HCT116 (cell line): Measurements from ENCODE around the gene NUMB. TPM values are rescaled to one million over a fixed set of nuclear protein-coding genes. Genes with fewer than 3 reads are reported as not detected.

Source experiments
- ATAC-seq: fragments of 200-7000 bp; cut with Tn5 transposase; 2 replicates; pipeline ENCODE4 v1.9.1; 2020; ENCODE audit warnings: mild to moderate bottlenecking, moderate library complexity
- BruUV-seq: library from RNA; stranded (reverse); fragments of 400-500 nt; replicated peaks from 2 replicates; lab custom pipeline; 2021; lab: Mats Ljungman, UMichigan
- CTCF ChIA-PET: fragments of 300-600 bp; sonication (Branson Sonifier 250); formaldehyde crosslinking; loops from one replicate; lab custom pipeline; 2021; ENCODE audit warnings: antibody characterized with exemption; lab: Charles Lee
- POLR2A ChIA-PET: fragments of 300-600, 350-600 bp; sonication (Branson Sonifier 250); formaldehyde crosslinking; loops from one replicate; lab custom pipeline; 2021; ENCODE audit warnings: antibody characterized with exemption; lab: Charles Lee
- RAD21 ChIA-PET, 2 experiments: fragments of 300-600 bp; sonication (Branson Sonifier 250); formaldehyde crosslinking; loops; one replicate each; lab custom pipeline; 2023; ENCODE audit warnings: low total read pairs in 2 of 2; ENCODE audit not compliant: uncharacterized antibody in 2 of 2, unreplicated experiment in 2 of 2, low non-redundant PET in 1 of 2; lab: Charles Lee
- DNase-seq: peaks from one replicate; pipeline ENCODE4 v3.0.0-alpha.2; 2010; ENCODE audit warnings: low read depth, low spot score
- H2AFZ ChIP-seq: fragments of 200-600 bp; shearing (Covaris generic), sonication (generic); 2 replicates; pipeline ENCODE4 v1.6.1; 2017; ENCODE audit warnings: low read depth, mixed run types, mixed read lengths, antibody characterized with exemption, low read length; ENCODE audit not compliant: poor library complexity, severe bottlenecking
- H3K27ac ChIP-seq: 2 replicates; pipeline ENCODE4 v1.5.1; 2012; ENCODE audit warnings: low read depth, low read length
- H3K27me3 ChIP-seq: fragments of 200-600 bp; sonication (generic); 2 replicates; pipeline ENCODE4 v1.6.1; 2016; ENCODE audit warnings: mixed run types, low read length, mixed read lengths; ENCODE audit not compliant: insufficient read depth
- H3K36me3 ChIP-seq, 2 experiments: fragments of 200-500 bp in 1 of 2; fragments of 200-600 bp in 1 of 2; sonication (Bioruptor generic) in 1 of 2; sonication (generic) in 1 of 2; 2 replicates each; pipeline versions ENCODE4 v1.5.1 to v1.6.1; 2014 to 2016; ENCODE audit warnings: low read length in 2 of 2, inconsistent platforms in 1 of 2, mixed read lengths in 1 of 2, mixed run types in 1 of 2; ENCODE audit not compliant: insufficient read depth in 2 of 2, control insufficient read depth in 1 of 2
- H3K4me1 ChIP-seq, 2 experiments: fragments of 200-600 bp in 1 of 2; sonication (generic) in 1 of 2; 2 replicates each; pipeline versions ENCODE4 v1.5.1 to v1.6.1; 2012 to 2017; ENCODE audit warnings: low read length in 2 of 2, inconsistent platforms in 1 of 2, mild to moderate bottlenecking in 1 of 2, mixed read lengths in 1 of 2, mixed run types in 1 of 2, moderate library complexity in 1 of 2; ENCODE audit not compliant: insufficient read depth in 2 of 2, control insufficient read depth in 1 of 2
- H3K4me2 ChIP-seq: fragments of 200-600 bp; sonication (generic); 2 replicates; pipeline ENCODE4 v1.6.1; 2017; ENCODE audit warnings: mixed run types, low read length, mixed read lengths
- H3K4me3 ChIP-seq, 2 experiments: fragments of 200-600 bp in 1 of 2; sonication (generic) in 1 of 2; replicated peaks in 1 of 2; 2 replicates each; pipeline ENCODE4 v1.5.1; 2011 to 2016; ENCODE audit warnings: low read length in 2 of 2, control low read depth in 1 of 2, low read depth in 1 of 2, mild to moderate bottlenecking in 1 of 2, mixed read lengths in 1 of 2, mixed run types in 1 of 2
- H3K79me2 ChIP-seq: fragments of 200-600 bp; sonication (generic); 2 replicates; pipeline ENCODE4 v1.6.1; 2017; ENCODE audit warnings: mild to moderate bottlenecking, mixed run types, low read length, moderate library complexity, mixed read lengths; ENCODE audit not compliant: insufficient read depth
- H3K9ac ChIP-seq: fragments of 200-600 bp; sonication (generic); 2 replicates; pipeline ENCODE4 v1.6.1; 2016; ENCODE audit warnings: low read length, mixed read lengths
- H3K9me2 ChIP-seq: fragments of 200-600 bp; sonication (generic), shearing (Covaris generic); 2 replicates; pipeline ENCODE4 v1.6.1; 2017; ENCODE audit warnings: mixed run types, mild to moderate bottlenecking, moderate library complexity; ENCODE audit not compliant: insufficient read depth
- H3K9me3 ChIP-seq, 2 experiments: fragments of 200-500 bp in 1 of 2; fragments of 200-600 bp in 1 of 2; sonication (Bioruptor generic) in 1 of 2; sonication (generic) in 1 of 2; 2 replicates each; pipeline ENCODE4 v1.6.1; 2014 to 2017; ENCODE audit warnings: low read length in 2 of 2, mixed read lengths in 2 of 2, inconsistent platforms in 1 of 2, low read depth in 1 of 2, mild to moderate bottlenecking in 1 of 2, mixed run types in 1 of 2, moderate library complexity in 1 of 2; ENCODE audit not compliant: control insufficient read depth in 1 of 2, insufficient read depth in 1 of 2
- H4K20me1 ChIP-seq: fragments of 200-600 bp; sonication (generic), shearing (Covaris generic); 2 replicates; pipeline ENCODE4 v1.6.1; 2017; ENCODE audit warnings: mixed run types, mild to moderate bottlenecking, moderate library complexity; ENCODE audit not compliant: insufficient read depth
- CBX3 ChIP-seq: IDR thresholded peaks from 2 replicates; pipeline ENCODE4 v1.6.1; 2012; ENCODE audit warnings: low read depth
- CEBPB ChIP-seq: IDR thresholded peaks from 2 replicates; pipeline ENCODE4 v1.6.1; 2012; ENCODE audit warnings: low read depth
- EGR1 ChIP-seq: IDR thresholded peaks from 2 replicates; pipeline ENCODE4 v1.6.1; 2012; ENCODE audit warnings: low read depth
- ELF1 ChIP-seq: IDR thresholded peaks from 2 replicates; pipeline ENCODE4 v1.6.1; 2012; ENCODE audit warnings: low read depth, borderline replicate concordance
- EZH2 ChIP-seq: fragments of 200-600 bp; sonication (generic); IDR thresholded peaks from 2 replicates; pipeline ENCODE4 v1.6.1; 2017; ENCODE audit warnings: antibody characterized with exemption, mixed run types
- EZH2phosphoT487 ChIP-seq: fragments of 200-600 bp; IDR thresholded peaks from 2 replicates; pipeline ENCODE4 v1.6.1; 2018; ENCODE audit warnings: antibody characterized with exemption, borderline replicate concordance
- FOSL1 ChIP-seq: IDR thresholded peaks from 2 replicates; pipeline ENCODE4 v1.6.1; 2012; ENCODE audit warnings: low read depth
- JUND ChIP-seq: IDR thresholded peaks from 2 replicates; pipeline ENCODE4 v1.6.1; 2012
- POLR2A ChIP-seq: IDR thresholded peaks from 2 replicates; pipeline ENCODE4 v1.7.0; 2011; ENCODE audit warnings: borderline replicate concordance; ENCODE audit not compliant: insufficient read depth, insufficient read length; ENCODE audit errors: extremely low read depth
- POLR2AphosphoS5 ChIP-seq: IDR thresholded peaks from 2 replicates; pipeline ENCODE4 v1.6.1; 2011; ENCODE audit warnings: mild to moderate bottlenecking, low read depth, low read length, moderate library complexity
- RAD21 ChIP-seq: IDR thresholded peaks from 2 replicates; pipeline ENCODE4 v1.6.1; 2012; ENCODE audit warnings: low read depth, mild to moderate bottlenecking
- SIN3A ChIP-seq: IDR thresholded peaks from 2 replicates; pipeline ENCODE4 v1.6.1; 2012; ENCODE audit warnings: low read depth
- TCF7L2 ChIP-seq: IDR thresholded peaks from 2 replicates; pipeline ENCODE4 v1.7.0; 2011; ENCODE audit warnings: borderline replicate concordance, inconsistent platforms; ENCODE audit not compliant: insufficient read depth, insufficient read length; ENCODE audit errors: extremely low read depth
- YY1 ChIP-seq: IDR thresholded peaks from 2 replicates; pipeline ENCODE4 v1.6.1; 2011; ENCODE audit warnings: low read length, low read depth, moderate library complexity, mild to moderate bottlenecking; ENCODE audit not compliant: insufficient replicate concordance; ENCODE audit errors: extremely low read depth
- ZNF274 ChIP-seq: fragments of 200-500 bp; sonication (Bioruptor generic); IDR thresholded peaks from 2 replicates; pipeline ENCODE4 v1.6.1; 2014; ENCODE audit warnings: mild to moderate bottlenecking, low read depth, low read length, inconsistent platforms
- intact Hi-C: fragments of 100-400 bp; cut with micrococcal nuclease; formaldehyde crosslinking; loops from 2 replicates; pipeline ENCODE4 v1.10.0; 2022
- total RNA-seq: library from RNA; stranded (reverse); gene quantifications from one replicate; pipeline ENCODE4 v1.2.1, GENCODE V29; 2021; ENCODE audit not compliant: unreplicated experiment
- TF ChIP-seq, protein P1 (sequence below): IDR thresholded peaks from 2 replicates; pipeline ENCODE4 v1.6.1; 2012
- TF ChIP-seq, protein P2 (sequence below): IDR thresholded peaks from 2 replicates; pipeline ENCODE4 v1.6.1; 2012
- TF ChIP-seq, protein P3 (sequence below): IDR thresholded peaks from 2 replicates; pipeline ENCODE4 v1.6.1; 2012; ENCODE audit warnings: low read depth

The NUMB gene
- total RNA-seq, 1 experiment from 2014 or later, result 43.0 TPM

DNA sequence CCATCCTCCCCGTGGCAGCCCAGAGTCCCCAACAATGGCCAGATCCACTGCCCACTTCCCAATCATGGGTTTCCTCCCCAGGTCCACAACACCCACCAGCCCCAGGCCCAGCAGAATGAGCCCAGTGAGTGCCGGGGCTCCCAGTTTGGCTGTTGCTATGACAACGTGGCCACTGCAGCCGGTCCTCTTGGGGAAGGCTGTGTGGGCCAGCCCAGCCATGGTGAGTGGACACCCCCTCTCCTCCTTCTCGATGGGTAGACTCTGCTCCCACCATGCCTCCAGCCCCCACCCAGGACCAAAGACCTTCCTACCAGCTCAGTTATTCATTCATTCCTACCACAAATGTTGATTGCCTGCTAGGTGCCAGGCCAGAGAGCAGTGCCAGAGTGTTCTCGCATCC lies 197.3 kb downstream of the NUMB start:
- POLR2A ChIA-PET, result no interaction called here
- Histone ChIP-seq H3K9me2 (no peaks in the 10 kb centered on the region), H3K79me2 (no peaks in the 10 kb centered on the region), H3K27me3 (no peaks in the 10 kb centered on the region), H3K9me3 (no peaks in the 10 kb centered on the region), H3K36me3 (no peaks in the 10 kb centered on the region), H3K9ac (no peak overlapping the region), H2AFZ (no peak overlapping the region), H3K4me3 (no peak overlapping the region), H3K27ac (no peak overlapping the region), H3K4me2 (no peak overlapping the region), H3K4me1 (no peaks in the 10 kb centered on the region), H4K20me1 (no peaks in the 10 kb centered on the region)
- intact Hi-C loops, result no loop called here
- DNase-seq, result no peak
- BruUV-seq, result no TSS peak
- no peak for TF ChIP-seq EZH2phosphoT487
- no peak for TF ChIP-seq EGR1
- TF ChIP-seq FOSL1, result no peak
- TF ChIP-seq YY1, result no peak
- TF ChIP-seq CEBPB, result no peak
- TF ChIP-seq, protein P1, sequence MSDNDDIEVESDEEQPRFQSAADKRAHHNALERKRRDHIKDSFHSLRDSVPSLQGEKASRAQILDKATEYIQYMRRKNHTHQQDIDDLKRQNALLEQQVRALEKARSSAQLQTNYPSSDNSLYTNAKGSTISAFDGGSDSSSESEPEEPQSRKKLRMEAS, result no peak
- TF ChIP-seq CBX3, result no peak
- TF ChIP-seq TCF7L2, result no peak
- no peak for TF ChIP-seq RAD21
- no peak for TF ChIP-seq ZNF274
- TF ChIP-seq JUND, result no peak
- TF ChIP-seq EZH2, result no peak
- no peak for TF ChIP-seq POLR2AphosphoS5
- TF ChIP-seq ELF1, result no peak
- no peak for TF ChIP-seq POLR2A
- TF ChIP-seq, protein P2, sequence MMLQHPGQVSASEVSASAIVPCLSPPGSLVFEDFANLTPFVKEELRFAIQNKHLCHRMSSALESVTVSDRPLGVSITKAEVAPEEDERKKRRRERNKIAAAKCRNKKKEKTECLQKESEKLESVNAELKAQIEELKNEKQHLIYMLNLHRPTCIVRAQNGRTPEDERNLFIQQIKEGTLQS, result no peak
- TF ChIP-seq, protein P3, sequence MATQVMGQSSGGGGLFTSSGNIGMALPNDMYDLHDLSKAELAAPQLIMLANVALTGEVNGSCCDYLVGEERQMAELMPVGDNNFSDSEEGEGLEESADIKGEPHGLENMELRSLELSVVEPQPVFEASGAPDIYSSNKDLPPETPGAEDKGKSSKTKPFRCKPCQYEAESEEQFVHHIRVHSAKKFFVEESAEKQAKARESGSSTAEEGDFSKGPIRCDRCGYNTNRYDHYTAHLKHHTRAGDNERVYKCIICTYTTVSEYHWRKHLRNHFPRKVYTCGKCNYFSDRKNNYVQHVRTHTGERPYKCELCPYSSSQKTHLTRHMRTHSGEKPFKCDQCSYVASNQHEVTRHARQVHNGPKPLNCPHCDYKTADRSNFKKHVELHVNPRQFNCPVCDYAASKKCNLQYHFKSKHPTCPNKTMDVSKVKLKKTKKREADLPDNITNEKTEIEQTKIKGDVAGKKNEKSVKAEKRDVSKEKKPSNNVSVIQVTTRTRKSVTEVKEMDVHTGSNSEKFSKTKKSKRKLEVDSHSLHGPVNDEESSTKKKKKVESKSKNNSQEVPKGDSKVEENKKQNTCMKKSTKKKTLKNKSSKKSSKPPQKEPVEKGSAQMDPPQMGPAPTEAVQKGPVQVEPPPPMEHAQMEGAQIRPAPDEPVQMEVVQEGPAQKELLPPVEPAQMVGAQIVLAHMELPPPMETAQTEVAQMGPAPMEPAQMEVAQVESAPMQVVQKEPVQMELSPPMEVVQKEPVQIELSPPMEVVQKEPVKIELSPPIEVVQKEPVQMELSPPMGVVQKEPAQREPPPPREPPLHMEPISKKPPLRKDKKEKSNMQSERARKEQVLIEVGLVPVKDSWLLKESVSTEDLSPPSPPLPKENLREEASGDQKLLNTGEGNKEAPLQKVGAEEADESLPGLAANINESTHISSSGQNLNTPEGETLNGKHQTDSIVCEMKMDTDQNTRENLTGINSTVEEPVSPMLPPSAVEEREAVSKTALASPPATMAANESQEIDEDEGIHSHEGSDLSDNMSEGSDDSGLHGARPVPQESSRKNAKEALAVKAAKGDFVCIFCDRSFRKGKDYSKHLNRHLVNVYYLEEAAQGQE, result no peak
- no peak for TF ChIP-seq SIN3A
- CTCF ChIA-PET, result no interaction called here
- RAD21 ChIA-PET, result no interaction called here
- no peak for ATAC-seq
